GM23338 (cell line): ENCODE measurements around the gene EFCAB8.

Source experiments
- CTCF ChIP-seq, 2 experiments: fragments of 200-600 bp in 1 of 2; sonication (generic) in 1 of 2; conservative IDR thresholded peaks; 2 replicates each; pipeline versions ENCODE4 v1.5.1 to v1.6.1; 2016 to 2017; ENCODE audit warnings: antibody characterized with exemption in 2 of 2, low read depth in 2 of 2, mild to moderate bottlenecking in 2 of 2, moderate library complexity in 1 of 2
- NANOG ChIP-seq: IDR thresholded peaks from 2 replicates; pipeline ENCODE4 v1.6.1; 2016; ENCODE audit warnings: antibody characterized with exemption, borderline replicate concordance
- POLR2AphosphoS5 ChIP-seq: IDR thresholded peaks from 2 replicates; pipeline ENCODE4 v1.6.1; 2016; ENCODE audit warnings: antibody characterized with exemption, low read depth
- REST ChIP-seq: IDR thresholded peaks from one replicate; pipeline ENCODE4 v1.6.1; 2018; ENCODE audit warnings: antibody characterized with exemption; ENCODE audit not compliant: unreplicated experiment

- TF ChIP-seq CTCF (conservative IDR thresholded peaks at IDR 0.05; ENCODE audit: low read depth in 2 of 2), result no peak
- TF ChIP-seq POLR2AphosphoS5, result no peak
- TF ChIP-seq REST, result no peak
- no peak for TF ChIP-seq NANOG
Measured at GRCh38 chr20:32886652-32887051, 27.9 kb downstream of the EFCAB8 start.
